ENCODE results near the gene ARHGEF38. TPM values are rescaled to one million over a fixed set of nuclear protein-coding genes. Genes with fewer than 3 reads are reported as not detected.

Gene ARHGEF38, protein sequence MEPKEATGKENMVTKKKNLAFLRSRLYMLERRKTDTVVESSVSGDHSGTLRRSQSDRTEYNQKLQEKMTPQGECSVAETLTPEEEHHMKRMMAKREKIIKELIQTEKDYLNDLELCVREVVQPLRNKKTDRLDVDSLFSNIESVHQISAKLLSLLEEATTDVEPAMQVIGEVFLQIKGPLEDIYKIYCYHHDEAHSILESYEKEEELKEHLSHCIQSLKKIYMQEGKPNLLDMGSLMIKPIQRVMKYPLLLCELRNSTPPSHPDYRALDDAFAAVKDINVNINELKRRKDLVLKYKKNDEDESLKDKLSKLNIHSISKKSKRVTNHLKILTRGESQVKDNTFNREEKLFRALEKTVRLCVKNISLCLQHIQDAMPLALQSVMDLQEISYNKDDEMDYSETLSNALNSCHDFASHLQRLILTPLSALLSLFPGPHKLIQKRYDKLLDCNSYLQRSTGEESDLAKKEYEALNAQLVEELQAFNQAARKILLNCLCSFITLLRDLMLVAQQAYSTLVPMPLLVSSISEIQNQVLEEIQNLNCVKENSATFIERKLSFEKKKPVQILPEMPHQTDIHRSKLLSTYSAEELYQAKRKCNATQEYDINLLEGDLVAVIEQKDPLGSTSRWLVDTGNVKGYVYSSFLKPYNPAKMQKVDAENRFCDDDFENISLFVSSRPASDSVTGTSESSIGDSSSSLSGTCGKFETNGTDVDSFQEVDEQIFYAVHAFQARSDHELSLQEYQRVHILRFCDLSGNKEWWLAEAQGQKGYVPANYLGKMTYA
- total RNA-seq = not detected in 3 replicates
- long read RNA-seq = 0 reads

DNA sequence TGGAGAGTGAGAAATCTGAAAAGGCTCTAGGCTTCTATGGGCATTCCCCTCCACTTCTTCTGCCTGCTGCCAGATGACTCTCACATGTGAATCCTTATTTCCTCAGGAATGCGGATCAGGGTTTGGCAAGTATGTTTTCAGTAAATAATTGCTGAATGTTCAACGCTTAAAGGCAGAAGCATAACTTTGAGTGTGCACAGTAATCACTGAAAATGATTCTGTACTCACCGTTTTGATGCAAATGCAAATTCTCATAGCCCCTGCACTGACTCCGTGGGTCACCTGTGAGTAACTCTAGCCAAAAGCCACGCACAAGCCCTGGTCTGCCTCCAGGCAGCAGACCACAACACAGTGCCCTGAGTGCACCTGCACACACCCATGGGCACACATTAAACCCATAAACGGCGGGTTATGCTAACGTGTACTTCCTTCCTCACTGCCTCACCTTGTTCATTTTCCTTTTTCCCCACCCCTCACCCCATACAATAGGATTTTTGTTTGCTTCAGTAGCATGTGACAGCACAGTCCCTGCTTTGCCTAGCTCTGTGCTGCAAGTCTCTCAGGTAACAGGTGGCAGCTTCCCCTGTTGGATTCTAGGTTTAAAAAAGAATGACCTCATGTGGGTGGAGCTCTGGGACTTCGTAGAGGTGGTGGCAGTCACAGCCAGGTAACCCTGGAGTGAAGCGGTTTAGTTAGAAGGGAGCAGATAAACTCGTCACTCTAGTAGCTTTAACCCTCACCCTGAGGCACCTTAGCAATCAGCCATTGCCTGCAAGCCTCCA lies at the start of gene ARHGEF38:
ARHGEF38 (plus strand) TSS at position 656 of the 782 bp plus-strand sequence. CDS start 146 bp downstream, outside the sequence.
- TF ChIP-seq, protein P1, sequence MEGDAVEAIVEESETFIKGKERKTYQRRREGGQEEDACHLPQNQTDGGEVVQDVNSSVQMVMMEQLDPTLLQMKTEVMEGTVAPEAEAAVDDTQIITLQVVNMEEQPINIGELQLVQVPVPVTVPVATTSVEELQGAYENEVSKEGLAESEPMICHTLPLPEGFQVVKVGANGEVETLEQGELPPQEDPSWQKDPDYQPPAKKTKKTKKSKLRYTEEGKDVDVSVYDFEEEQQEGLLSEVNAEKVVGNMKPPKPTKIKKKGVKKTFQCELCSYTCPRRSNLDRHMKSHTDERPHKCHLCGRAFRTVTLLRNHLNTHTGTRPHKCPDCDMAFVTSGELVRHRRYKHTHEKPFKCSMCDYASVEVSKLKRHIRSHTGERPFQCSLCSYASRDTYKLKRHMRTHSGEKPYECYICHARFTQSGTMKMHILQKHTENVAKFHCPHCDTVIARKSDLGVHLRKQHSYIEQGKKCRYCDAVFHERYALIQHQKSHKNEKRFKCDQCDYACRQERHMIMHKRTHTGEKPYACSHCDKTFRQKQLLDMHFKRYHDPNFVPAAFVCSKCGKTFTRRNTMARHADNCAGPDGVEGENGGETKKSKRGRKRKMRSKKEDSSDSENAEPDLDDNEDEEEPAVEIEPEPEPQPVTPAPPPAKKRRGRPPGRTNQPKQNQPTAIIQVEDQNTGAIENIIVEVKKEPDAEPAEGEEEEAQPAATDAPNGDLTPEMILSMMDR (IDR thresholded peaks at IDR 0.05) = no peak
- no peak for DNase-seq (ENCODE audit: low spot score)
- H3K9me3 Mint-ChIP-seq (ENCODE audit: low read depth) = no peaks in the 10 kb centered on the region
- no peaks in the 10 kb centered on the region for H3K36me3 Mint-ChIP-seq (ENCODE audit: low read depth)
- peaks cover 7% of the 10 kb centered on the region for H3K27me3 Mint-ChIP-seq (ENCODE audit: low read depth)
- no peak within 1 kb of the TSS for H3K27ac Mint-ChIP-seq (ENCODE audit: unreplicated experiment)
- peaks cover 19% of the 10 kb centered on the region for H3K4me1 Mint-ChIP-seq (ENCODE audit: low read depth)
- no peak within 1 kb of the TSS for H3K4me3 Mint-ChIP-seq (ENCODE audit: unreplicated experiment)

DNA sequence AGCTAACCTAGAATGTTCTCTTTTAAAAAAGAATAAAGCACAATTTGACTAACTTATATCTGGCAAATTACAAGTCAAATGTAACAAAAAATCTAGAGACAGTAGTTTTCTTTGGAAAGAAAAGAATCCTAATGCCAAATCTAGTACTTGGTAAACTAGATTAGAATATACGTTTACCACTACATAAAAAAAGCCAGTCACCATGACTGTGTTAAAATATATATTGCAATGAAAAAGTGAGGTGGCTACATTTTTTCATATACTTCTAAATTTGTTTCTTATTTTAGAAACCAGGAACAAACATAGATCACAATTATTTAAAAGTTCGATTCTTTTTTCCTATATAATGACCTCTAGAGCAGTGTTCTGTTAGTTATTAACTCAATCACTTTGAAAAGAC lies 48.9 kb upstream of the ARHGEF38 start:
- H3K9me3 Mint-ChIP-seq (ENCODE audit: low read depth) = no peaks in the 10 kb centered on the region
- no peak for DNase-seq (ENCODE audit: low spot score)
- H3K27ac Mint-ChIP-seq (ENCODE audit: unreplicated experiment) = no peak overlapping the region
- H3K4me1 Mint-ChIP-seq (ENCODE audit: low read depth) = no peaks in the 10 kb centered on the region
- TF ChIP-seq, protein P1 (IDR thresholded peaks at IDR 0.05) = no peak
- H3K36me3 Mint-ChIP-seq (ENCODE audit: low read depth) = no peaks in the 10 kb centered on the region
- H3K27me3 Mint-ChIP-seq (ENCODE audit: low read depth) = peaks cover 5% of the 10 kb centered on the region
- H3K4me3 Mint-ChIP-seq (ENCODE audit: unreplicated experiment) = no peak overlapping the region

DNA sequence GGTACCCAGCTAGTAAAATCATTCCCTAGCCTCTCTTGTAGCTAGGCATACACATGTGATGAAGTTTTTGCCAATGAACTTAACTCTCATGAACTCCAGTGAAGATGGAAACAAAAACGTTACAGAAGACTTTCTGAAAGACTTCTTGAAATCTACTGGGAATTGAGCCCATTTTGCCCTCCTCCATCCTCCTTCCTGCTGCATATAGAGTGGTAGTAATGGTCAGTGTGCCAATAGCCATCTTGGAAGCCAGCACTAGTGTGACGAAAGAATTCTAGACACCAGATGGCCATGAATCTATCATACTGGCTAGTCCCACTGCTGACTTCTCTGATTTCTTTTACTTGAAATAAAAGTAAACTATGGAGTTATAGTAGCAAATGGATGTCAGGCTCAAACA lies 47.7 kb upstream of the ARHGEF38 start:
- Mint-ChIP-seq H3K36me3 (ENCODE audit: low read depth) (no peaks in the 10 kb centered on the region), H3K4me1 (ENCODE audit: low read depth) (no peaks in the 10 kb centered on the region), H3K9me3 (ENCODE audit: low read depth) (no peaks in the 10 kb centered on the region), H3K27me3 (ENCODE audit: low read depth) (peaks cover 4% of the 10 kb centered on the region), H3K27ac (ENCODE audit: unreplicated experiment) (no peak overlapping the region), H3K4me3 (ENCODE audit: unreplicated experiment) (no peak overlapping the region)
- no peak for DNase-seq (ENCODE audit: low spot score)
- TF ChIP-seq, protein P1 (IDR thresholded peaks at IDR 0.05) = no peak

DNA sequence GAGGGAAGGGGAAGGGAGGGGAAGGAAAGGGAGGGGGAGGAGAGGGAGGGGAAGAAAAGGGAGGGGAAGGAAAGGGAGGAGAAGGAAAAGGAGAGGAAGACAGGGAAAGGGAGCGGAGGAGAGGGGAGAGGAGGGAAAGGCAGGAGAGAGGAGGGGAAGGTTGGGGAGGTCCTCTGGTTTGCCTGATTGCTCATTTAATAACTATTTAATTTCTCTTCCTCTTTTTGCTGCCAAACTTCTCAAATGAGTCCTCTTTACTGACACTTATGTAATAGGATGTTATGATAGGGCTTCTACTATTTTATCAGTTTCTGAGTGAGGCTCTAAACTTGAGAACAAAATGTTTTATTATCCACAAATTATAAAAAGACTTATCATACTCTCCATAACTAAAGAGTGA lies 43.1 kb upstream of the ARHGEF38 start:
- no peak overlapping the region for H3K27ac Mint-ChIP-seq (ENCODE audit: unreplicated experiment)
- no peak for DNase-seq (ENCODE audit: low spot score)
- no peaks in the 10 kb centered on the region for H3K4me1 Mint-ChIP-seq (ENCODE audit: low read depth)

More for the DNA sequence above, 43.1 kb upstream of the ARHGEF38 start:
- TF ChIP-seq, protein P1 (IDR thresholded peaks at IDR 0.05) = no peak
- no peaks in the 10 kb centered on the region for H3K36me3 Mint-ChIP-seq (ENCODE audit: low read depth)
- H3K27me3 Mint-ChIP-seq (ENCODE audit: low read depth) = peaks cover 16% of the 10 kb centered on the region
- no peak overlapping the region for H3K4me3 Mint-ChIP-seq (ENCODE audit: unreplicated experiment)
- H3K9me3 Mint-ChIP-seq (ENCODE audit: low read depth) = peaks cover 11% of the 10 kb centered on the region

All from chondrocyte (in vitro differentiated cells).